IMR-90 (cell line): Measurements from ENCODE around the gene BYSL. TPM values are rescaled to one million over a fixed set of nuclear protein-coding genes. Genes with fewer than 3 reads are reported as not detected.
A peak's percentile ranks its signal among the peaks of the same experiment; 100 is the strongest.

Experiments used
- ATAC-seq: fragments of 200-7000 bp; cut with Tn5 transposase; 2 replicates; pipeline ENCODE4 v1.9.1; 2020; ENCODE audit warnings: low read depth, mild to moderate bottlenecking, moderate library complexity
- BruUV-seq: library from RNA; stranded (reverse); fragments of 400-500 nt; replicated peaks from 2 replicates; lab custom pipeline; 2021; lab: Mats Ljungman, UMichigan
- CTCF ChIA-PET: fragments of 300-600 bp; formaldehyde crosslinking; extraction: SDS; loops from one replicate; lab custom pipeline; 2021; ENCODE audit warnings: antibody characterized with exemption; lab: Yijun Ruan, JAX
- POLR2A ChIA-PET: fragments of 300-600 bp; sonication (Branson Sonifier 250); formaldehyde crosslinking; loops from one replicate; lab custom pipeline; 2022; ENCODE audit warnings: antibody characterized with exemption; ENCODE audit not compliant: unreplicated experiment; lab: Charles Lee
- DNase-seq: peaks from one replicate; pipeline ENCODE4 v3.0.0; 2013
- H2AFZ ChIP-seq: replicated peaks from 2 replicates; pipeline ENCODE3; 2013; ENCODE audit warnings: low read length, mild to moderate bottlenecking; ENCODE audit not compliant: poor library complexity
- H2AK5ac ChIP-seq: 2 replicates; pipeline ENCODE4 v1.6.1; 2013; ENCODE audit warnings: low read depth, low read length, inconsistent platforms
- H2AK9ac ChIP-seq: replicated peaks from 2 replicates; pipeline ENCODE3; 2013; ENCODE audit warnings: mild to moderate bottlenecking, low read depth, low read length, moderate library complexity; ENCODE audit not compliant: poor library complexity
- H2BK120ac ChIP-seq: 2 replicates; pipeline ENCODE4 v1.6.1; 2013; ENCODE audit warnings: low read depth, low read length, inconsistent platforms
- H2BK15ac ChIP-seq: 3 replicates; pipeline ENCODE4 v1.6.1; 2013; ENCODE audit warnings: low read depth, low read length, inconsistent platforms
- H2BK20ac ChIP-seq: 2 replicates; pipeline ENCODE4 v1.6.1; 2013; ENCODE audit warnings: low read depth, mild to moderate bottlenecking, inconsistent platforms, low read length, moderate library complexity
- H2BK5ac ChIP-seq: 2 replicates; pipeline ENCODE4 v1.6.1; 2013; ENCODE audit warnings: mild to moderate bottlenecking, low read depth, low read length, inconsistent platforms; ENCODE audit not compliant: poor library complexity, severe bottlenecking
- H3K14ac ChIP-seq: replicated peaks from 2 replicates; pipeline ENCODE4 v1.6.1; 2013; ENCODE audit warnings: low read depth, low read length, inconsistent platforms
- H3K18ac ChIP-seq: 2 replicates; pipeline ENCODE4 v1.6.1; 2013; ENCODE audit warnings: low read depth, low read length, control low read depth
- H3K23ac ChIP-seq: 2 replicates; pipeline ENCODE4 v1.6.1; 2013; ENCODE audit warnings: low read depth, low read length, inconsistent platforms
- H3K27ac ChIP-seq: 2 replicates; pipeline ENCODE4 v1.5.1; 2013; ENCODE audit warnings: mild to moderate bottlenecking, control low read depth, low read length; ENCODE audit not compliant: insufficient read depth
- H3K27me3 ChIP-seq: 2 replicates; pipeline ENCODE4 v1.6.1; 2013; ENCODE audit warnings: low read length; ENCODE audit not compliant: control insufficient read depth, insufficient read depth
- H3K36me3 ChIP-seq: 2 replicates; pipeline ENCODE4 v1.6.1; 2013; ENCODE audit warnings: low read length, mixed read lengths; ENCODE audit not compliant: control insufficient read depth, insufficient read depth
- H3K4ac ChIP-seq: 2 replicates; pipeline ENCODE4 v1.6.1; 2013; ENCODE audit warnings: low read depth, low read length, inconsistent platforms
- H3K4me1 ChIP-seq: 2 replicates; pipeline ENCODE4 v1.6.1; 2013; ENCODE audit warnings: low read length, mixed read lengths; ENCODE audit not compliant: control insufficient read depth, insufficient read depth
- H3K4me2 ChIP-seq: 2 replicates; pipeline ENCODE4 v1.6.1; 2013; ENCODE audit warnings: low read depth, mild to moderate bottlenecking, control low read depth, low read length, moderate library complexity
- H3K4me3 ChIP-seq: 2 replicates; pipeline ENCODE4 v1.5.1; 2013; ENCODE audit warnings: low read depth, mild to moderate bottlenecking, control low read depth, low read length, moderate library complexity; ENCODE audit not compliant: insufficient read depth
- H3K56ac ChIP-seq: 2 replicates; pipeline ENCODE4 v1.6.1; 2013; ENCODE audit warnings: low read length, inconsistent platforms; ENCODE audit not compliant: insufficient read depth; ENCODE audit errors: extremely low read depth
- H3K79me1 ChIP-seq, 2 experiments: 2 replicates each; pipeline ENCODE4 v1.6.1; 2013; ENCODE audit warnings: low read length in 2 of 2, inconsistent platforms in 1 of 2, low read depth in 1 of 2
- H3K9ac ChIP-seq: 2 replicates; pipeline ENCODE4 v1.6.1; 2013; ENCODE audit warnings: low read depth, low read length, control low read depth
- H3K9me1 ChIP-seq: 2 replicates; pipeline ENCODE4 v1.6.1; 2013; ENCODE audit warnings: low read length, inconsistent platforms; ENCODE audit not compliant: insufficient read depth
- H3K9me3 ChIP-seq: 2 replicates; pipeline ENCODE4 v1.6.1; 2013; ENCODE audit warnings: low read length; ENCODE audit not compliant: control insufficient read depth, insufficient read depth
- H4K20me1 ChIP-seq: 2 replicates; pipeline ENCODE4 v1.6.1; 2013; ENCODE audit warnings: low read length, inconsistent platforms; ENCODE audit not compliant: insufficient read depth
- H4K5ac ChIP-seq: 2 replicates; pipeline ENCODE4 v1.6.1; 2013; ENCODE audit warnings: mild to moderate bottlenecking, low read depth, low read length, control low read depth
- H4K8ac ChIP-seq, 2 experiments: 2 replicates each; pipeline ENCODE4 v1.6.1; 2013; ENCODE audit warnings: low read depth in 2 of 2, low read length in 2 of 2, control low read depth in 1 of 2, inconsistent platforms in 1 of 2
- H4K91ac ChIP-seq: 2 replicates; pipeline ENCODE4 v1.6.1; 2013; ENCODE audit warnings: low read depth, low read length, inconsistent platforms; ENCODE audit not compliant: insufficient read depth
- MAFK ChIP-seq: IDR thresholded peaks from 2 replicates; pipeline ENCODE4 v1.6.1; 2012; ENCODE audit warnings: low read depth, low read length, improper control_type of control experiment
- MXI1 ChIP-seq: IDR thresholded peaks from 2 replicates; pipeline ENCODE4 v1.6.1; 2012; ENCODE audit warnings: low read depth, mild to moderate bottlenecking, low read length, moderate library complexity, borderline replicate concordance
- WGBS, 2 experiments: methylation state at CpG; one replicate each; pipeline versions ENCODE4 v1.1.5 to v1.1.7; 2013; ENCODE audit warnings: missing lambda C conversion rate in 2 of 2; ENCODE audit not compliant: insufficient read length in 1 of 2; ENCODE audit errors: extremely low coverage in 2 of 2; 5-methylcytosine and 5-hydroxymethylcytosine counted together
- dilution Hi-C: fragments of 300-500 bp; cut with HindIII; formaldehyde crosslinking; loops from one replicate; pipeline ENCODE4 v1.14.3; 2018; ENCODE audit warnings: low sequenced_read_pairs; ENCODE audit not compliant: unreplicated experiment
- in situ Hi-C: fragments of 300-500 bp; cut with MboI; formaldehyde crosslinking; loops from 3 replicates; pipeline ENCODE4 v1.14.3; 2019; ENCODE audit warnings: low sequenced_read_pairs, inconsistent platforms, mixed read lengths
- intact Hi-C: fragments of 100-400 bp; cut with micrococcal nuclease; formaldehyde crosslinking; loops from 2 replicates; pipeline ENCODE4 v1.10.0; 2022
- polyA plus RNA-seq, 3 experiments: library from polyadenylated mRNA; depleted of rRNA; stranded (reverse); fragments of >200 nt; gene quantifications; 2 replicates each; pipeline ENCODE4 v1.2.3, GENCODE V29; 2012; ENCODE audit warnings: low replicate concordance in 1 of 3
- total RNA-seq: library from RNA; depleted of rRNA; stranded (reverse); fragments of >200 nt; gene quantifications from 2 replicates; pipeline ENCODE4 v1.2.3, GENCODE V29; 2012

The BYSL gene
- total and polyA plus RNA-seq, 2 of the 4 experiments (the other 2 are of a cell fraction), result 26.7 to 36.3 TPM

DNA sequence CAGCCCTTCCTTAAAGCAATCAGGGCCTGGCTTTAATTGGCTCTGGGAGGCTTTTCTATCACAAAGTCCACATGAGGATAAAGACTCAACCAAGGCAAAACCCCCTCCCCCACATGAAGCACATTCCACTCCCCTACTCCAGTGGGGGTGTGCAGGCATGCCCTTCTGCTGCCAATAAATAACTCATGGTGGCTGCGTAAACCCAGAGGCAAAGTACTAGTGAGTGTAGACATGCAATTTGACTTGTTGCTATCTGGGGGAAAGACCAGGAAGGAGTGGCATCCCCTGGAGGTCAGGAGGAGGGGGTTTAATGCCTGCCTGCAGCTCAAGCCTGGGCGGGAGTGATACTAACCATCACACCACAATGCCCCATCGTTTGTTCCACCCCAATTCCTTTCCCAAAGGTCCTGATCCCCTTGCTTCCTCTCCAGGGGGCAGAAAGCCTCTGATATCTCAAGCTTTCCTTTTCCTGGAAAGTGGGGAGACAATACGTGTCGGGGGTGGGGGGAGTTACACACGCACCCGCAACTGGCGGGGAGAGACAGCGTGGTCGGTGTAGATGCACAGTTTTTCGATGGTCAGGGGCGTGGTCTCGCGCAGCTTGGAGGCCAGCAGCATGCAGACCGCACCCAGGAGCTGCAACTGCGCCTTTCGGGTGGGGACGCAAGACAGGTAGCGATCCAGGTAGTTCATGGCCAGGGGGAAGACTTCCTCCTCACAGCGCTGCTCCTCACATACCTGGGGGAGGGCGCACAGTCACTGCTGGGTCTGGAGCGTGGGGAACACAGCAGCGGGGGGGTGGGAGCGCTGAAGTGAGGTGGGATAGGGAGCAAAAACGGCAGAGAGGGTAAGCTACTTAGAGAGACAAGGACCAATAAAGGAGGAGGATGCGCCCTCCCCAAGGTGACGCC is 18.8 kb downstream of the BYSL start:
- peak overlapping the region; percentile 38; the same call in 1 of the 2 replicates for H3K56ac ChIP-seq
- peak overlapping the region; percentile 74; the same call in 2 of the 3 replicates for H2BK15ac ChIP-seq
- H3K18ac ChIP-seq, result peak overlapping the region; percentile 34
- H3K4me3 ChIP-seq, result peak overlapping the region; percentile 84
- H4K91ac ChIP-seq, result peak overlapping the region; percentile 76
- peak overlapping the region; percentile 62 to 68; a peak in 3 of 4 replicates for H4K8ac ChIP-seq
- TF ChIP-seq MAFK (no peak), MXI1 (peak; percentile 35; the same call in 1 of the 2 replicates)
- H2BK20ac ChIP-seq, result 0 out of 2 replicates have a peak overlapping the region, but pooled peaks have one; percentile 47
- dilution Hi-C loops, result no loop called here
- peak overlapping the region; percentile 95 for H2AFZ ChIP-seq
- peaks cover 9 to 58% of the 10 kb centered on the region in 2 experiments; a peak in 3 of 4 replicates for H3K79me1 ChIP-seq
- H3K27ac ChIP-seq, result peak overlapping the region; percentile 76
- ATAC-seq (no peak), DNase-seq (peak; percentile 34)
- H3K4ac ChIP-seq, result peak overlapping the region; percentile 74
- peak overlapping the region; percentile 68 for H3K9ac ChIP-seq
- peak overlapping the region; percentile 99 for H2AK9ac ChIP-seq
- in situ Hi-C loops, result loop anchor here (5.0 to 10.0 kb wide), 2 partner anchors 102 to 155 kb away; partner anchors contain the start of genes PRICKLE4 and TOMM6
- H4K20me1 ChIP-seq, result peaks cover 46% of the 10 kb centered on the region
- 12% methylated on average over 7 of the region's 27 CpGs; no CpG with 5 or more reads in 1 of the 2 experiments for WGBS, 2 experiments
- peak overlapping the region; percentile 65 for H2BK120ac ChIP-seq
- no TSS peak for BruUV-seq
- H3K4me2 ChIP-seq, result peak overlapping the region; percentile 91
- CTCF ChIA-PET, result interaction anchor here (0.7 to 1.1 kb wide), 3 partner anchors 105 to 506 kb away, joined by 3 read pairs; no protein-coding TSS in a partner anchor
- peak overlapping the region; percentile 94 for H2AK5ac ChIP-seq
- peak overlapping the region; percentile 85 for H3K14ac ChIP-seq
- POLR2A ChIA-PET, result interaction anchor here (0.7 kb wide), 1 partner anchor 228 kb away, joined by 4 read pairs; no protein-coding TSS in a partner anchor
- intact Hi-C loops, result loop anchor here (5.0 kb wide), 2 partner anchors 138 to 158 kb away; partner anchors contain the start of gene PRICKLE4
- no peaks in the 10 kb centered on the region for H3K27me3 ChIP-seq
- peak overlapping the region; percentile 78 for H2BK5ac ChIP-seq
- peaks cover 16% of the 10 kb centered on the region; the same call in 1 of the 2 replicates for H3K9me1 ChIP-seq
- peak overlapping the region; percentile 74 for H4K5ac ChIP-seq
- peaks cover 16% of the 10 kb centered on the region for H3K36me3 ChIP-seq
- no peaks in the 10 kb centered on the region for H3K9me3 ChIP-seq
- H3K23ac ChIP-seq, result peak overlapping the region; percentile 76
- H3K4me1 ChIP-seq, result peaks cover 30% of the 10 kb centered on the region
